HepG2 (cell line): ENCODE data around the gene SHTN1. TPM values are rescaled to one million over a fixed set of nuclear protein-coding genes. Genes with fewer than 3 reads are reported as not detected.
A peak's percentile ranks its signal among the peaks of the same experiment; 100 is the strongest.

Experiments
- HDAC1 ChIP-seq: sonication (generic); formaldehyde crosslinking; IDR thresholded peaks from 2 replicates; pipeline ENCODE4 v1.5.1; 2020; ENCODE audit warnings: mild to moderate bottlenecking, missing genetic modification reagents
- HDAC2 ChIP-seq: sonication (generic); formaldehyde crosslinking; IDR thresholded peaks from 2 replicates; pipeline ENCODE4 v1.4.0; 2020; ENCODE audit warnings: missing genetic modification reagents
- HOXA5 ChIP-seq: sonication (generic); formaldehyde crosslinking; IDR thresholded peaks from 2 replicates; pipeline ENCODE4 v1.4.0; 2020; ENCODE audit warnings: missing genetic modification reagents
- IRF1 ChIP-seq: sonication (generic); formaldehyde crosslinking; IDR thresholded peaks from 2 replicates; pipeline ENCODE4 v1.4.0; 2020; ENCODE audit warnings: low read depth, mild to moderate bottlenecking, missing genetic modification reagents
- KDM5B ChIP-seq: sonication (generic); formaldehyde crosslinking; IDR thresholded peaks from 2 replicates; pipeline ENCODE4 v1.4.0; 2020; ENCODE audit warnings: missing genetic modification reagents, mild to moderate bottlenecking, borderline replicate concordance
- NR2F2 ChIP-seq: IDR thresholded peaks from 2 replicates; pipeline ENCODE4 v1.6.1; 2012; ENCODE audit warnings: low read depth, inconsistent platforms, borderline replicate concordance
- RFX1 ChIP-seq: fragments of 450-650 bp; IDR thresholded peaks from 2 replicates; pipeline ENCODE4 v1.6.1; 2017
- THAP9 ChIP-seq: sonication (generic); formaldehyde crosslinking; IDR thresholded peaks from 2 replicates; pipeline ENCODE4; 2020; ENCODE audit warnings: missing genetic modification reagents, mild to moderate bottlenecking, borderline replicate concordance
- ZNF335 ChIP-seq: sonication (generic); formaldehyde crosslinking; IDR thresholded peaks from 2 replicates; pipeline ENCODE4 v1.4.0; 2020; ENCODE audit warnings: missing genetic modification reagents
- ZNF556 ChIP-seq: sonication (generic); formaldehyde crosslinking; IDR thresholded peaks from 2 replicates; pipeline ENCODE4 v1.4.0; 2020; ENCODE audit warnings: mild to moderate bottlenecking, missing genetic modification reagents, borderline replicate concordance
- ZNF768 ChIP-seq: sonication (generic); formaldehyde crosslinking; IDR thresholded peaks from 2 replicates; pipeline ENCODE4 v1.4.0; 2020; ENCODE audit warnings: missing genetic modification reagents
- ZNF776 ChIP-seq: sonication (generic); formaldehyde crosslinking; IDR thresholded peaks from 2 replicates; pipeline ENCODE4 v1.4.0; 2020; ENCODE audit warnings: mild to moderate bottlenecking, missing genetic modification reagents
- polyA plus RNA-seq, 8 experiments: library from polyadenylated mRNA; depleted of rRNA in 3 of 8; stranded (reverse) in 7 of 8; unstranded in 1 of 8; fragments of >200 nt; fragmentation: Illumina TruSeq in 4 of 8; extraction: Trizol in 4 of 8; gene quantifications; 2 replicates each; pipeline versions ENCODE4 v1.2.1 to v1.2.3, GENCODE V29; 2011 to 2016; ENCODE audit warnings: low read depth in 4 of 8, missing spikeins in 1 of 8, mixed read lengths in 1 of 8; ENCODE audit not compliant: insufficient read depth in 1 of 8
- total RNA-seq, 5 experiments: library from RNA; depleted of rRNA; stranded (reverse); fragments of >200 nt; fragmentation: Illumina TruSeq; extraction: Trizol; gene quantifications; 2 replicates each; pipeline ENCODE4 v1.2.3, GENCODE V29; 2016; ENCODE audit warnings: low read depth in 1 of 5
- TF ChIP-seq, protein P1 (sequence below): sonication (generic); formaldehyde crosslinking; IDR thresholded peaks from 2 replicates; pipeline ENCODE4 v1.8.1; 2022; ENCODE audit warnings: low read depth, mild to moderate bottlenecking, missing genetic modification reagents
- TF ChIP-seq, protein P2 (sequence below): sonication (generic); formaldehyde crosslinking; IDR thresholded peaks from 2 replicates; pipeline ENCODE4 v1.5.1; 2020; ENCODE audit warnings: missing genetic modification reagents, mild to moderate bottlenecking, borderline replicate concordance
- TF ChIP-seq, protein P3 (sequence below): sonication (generic); formaldehyde crosslinking; IDR thresholded peaks from 2 replicates; pipeline ENCODE4 v1.4.0; 2020; ENCODE audit warnings: low read depth, mild to moderate bottlenecking, missing genetic modification reagents
- TF ChIP-seq, protein P4 (sequence below): sonication (generic); formaldehyde crosslinking; conservative IDR thresholded peaks from 2 replicates; pipeline ENCODE4 v1.8.1; 2023; ENCODE audit warnings: missing genetic modification reagents

Gene SHTN1
- total and polyA plus RNA-seq, 2 of the 13 experiments (the other 11 are each of a cell fraction or from before 2014, with no cell fraction given) = 11.3 to 15.6 TPM

DNA sequence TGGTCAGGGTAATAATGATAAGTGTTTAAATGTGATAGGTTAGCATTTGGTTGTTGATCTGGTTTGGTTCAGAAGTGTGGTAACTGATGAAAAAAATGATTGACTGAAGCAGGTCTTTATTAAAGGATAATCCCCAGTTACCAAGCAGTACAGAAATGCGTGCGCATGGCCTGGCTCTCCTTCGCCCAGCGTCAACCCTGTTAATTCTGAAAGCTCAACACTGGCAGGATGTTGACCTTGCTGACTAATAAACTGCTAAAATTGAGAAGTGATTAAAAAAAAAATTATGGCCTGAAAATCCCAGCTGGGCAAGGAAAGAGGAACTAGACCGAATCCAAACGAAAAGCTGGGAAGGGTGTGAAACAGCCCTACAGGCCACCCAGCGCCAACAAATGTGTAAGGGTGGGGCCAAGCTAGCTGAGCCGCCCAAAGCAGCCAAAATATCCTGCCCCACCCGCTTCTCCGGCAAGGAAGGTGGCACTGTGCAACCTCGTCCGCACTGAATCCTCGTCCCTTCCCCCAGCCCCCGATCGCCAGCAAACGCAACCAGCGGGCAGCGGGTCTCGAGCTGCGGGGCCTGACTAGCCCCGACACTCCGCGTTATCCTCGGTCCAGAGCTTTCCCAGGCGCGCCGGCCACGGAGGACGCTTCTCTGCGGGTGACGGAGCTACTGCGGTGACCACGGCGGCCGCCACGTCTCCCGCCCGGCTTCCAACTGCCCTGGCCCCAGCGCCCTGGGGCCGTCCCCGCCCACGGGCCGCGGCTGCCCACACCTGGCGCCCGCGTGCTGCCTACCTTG, 561 bp downstream of the SHTN1 start (continued):
- no peak for TF ChIP-seq ZNF556 (CRISPR knock-in tag)
- peak; percentile 34; the same call in 1 of the 2 replicates for TF ChIP-seq ZNF768
- TF ChIP-seq ZNF335 (CRISPR knock-in tag) = no peak
- TF ChIP-seq, protein P1, sequence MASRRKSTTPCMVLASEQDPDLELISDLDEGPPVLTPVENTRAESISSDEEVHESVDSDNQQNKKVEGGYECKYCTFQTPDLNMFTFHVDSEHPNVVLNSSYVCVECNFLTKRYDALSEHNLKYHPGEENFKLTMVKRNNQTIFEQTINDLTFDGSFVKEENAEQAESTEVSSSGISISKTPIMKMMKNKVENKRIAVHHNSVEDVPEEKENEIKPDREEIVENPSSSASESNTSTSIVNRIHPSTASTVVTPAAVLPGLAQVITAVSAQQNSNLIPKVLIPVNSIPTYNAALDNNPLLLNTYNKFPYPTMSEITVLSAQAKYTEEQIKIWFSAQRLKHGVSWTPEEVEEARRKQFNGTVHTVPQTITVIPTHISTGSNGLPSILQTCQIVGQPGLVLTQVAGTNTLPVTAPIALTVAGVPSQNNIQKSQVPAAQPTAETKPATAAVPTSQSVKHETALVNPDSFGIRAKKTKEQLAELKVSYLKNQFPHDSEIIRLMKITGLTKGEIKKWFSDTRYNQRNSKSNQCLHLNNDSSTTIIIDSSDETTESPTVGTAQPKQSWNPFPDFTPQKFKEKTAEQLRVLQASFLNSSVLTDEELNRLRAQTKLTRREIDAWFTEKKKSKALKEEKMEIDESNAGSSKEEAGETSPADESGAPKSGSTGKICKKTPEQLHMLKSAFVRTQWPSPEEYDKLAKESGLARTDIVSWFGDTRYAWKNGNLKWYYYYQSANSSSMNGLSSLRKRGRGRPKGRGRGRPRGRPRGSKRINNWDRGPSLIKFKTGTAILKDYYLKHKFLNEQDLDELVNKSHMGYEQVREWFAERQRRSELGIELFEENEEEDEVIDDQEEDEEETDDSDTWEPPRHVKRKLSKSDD (CRISPR knock-in tag) = no peak
- TF ChIP-seq, protein P2, sequence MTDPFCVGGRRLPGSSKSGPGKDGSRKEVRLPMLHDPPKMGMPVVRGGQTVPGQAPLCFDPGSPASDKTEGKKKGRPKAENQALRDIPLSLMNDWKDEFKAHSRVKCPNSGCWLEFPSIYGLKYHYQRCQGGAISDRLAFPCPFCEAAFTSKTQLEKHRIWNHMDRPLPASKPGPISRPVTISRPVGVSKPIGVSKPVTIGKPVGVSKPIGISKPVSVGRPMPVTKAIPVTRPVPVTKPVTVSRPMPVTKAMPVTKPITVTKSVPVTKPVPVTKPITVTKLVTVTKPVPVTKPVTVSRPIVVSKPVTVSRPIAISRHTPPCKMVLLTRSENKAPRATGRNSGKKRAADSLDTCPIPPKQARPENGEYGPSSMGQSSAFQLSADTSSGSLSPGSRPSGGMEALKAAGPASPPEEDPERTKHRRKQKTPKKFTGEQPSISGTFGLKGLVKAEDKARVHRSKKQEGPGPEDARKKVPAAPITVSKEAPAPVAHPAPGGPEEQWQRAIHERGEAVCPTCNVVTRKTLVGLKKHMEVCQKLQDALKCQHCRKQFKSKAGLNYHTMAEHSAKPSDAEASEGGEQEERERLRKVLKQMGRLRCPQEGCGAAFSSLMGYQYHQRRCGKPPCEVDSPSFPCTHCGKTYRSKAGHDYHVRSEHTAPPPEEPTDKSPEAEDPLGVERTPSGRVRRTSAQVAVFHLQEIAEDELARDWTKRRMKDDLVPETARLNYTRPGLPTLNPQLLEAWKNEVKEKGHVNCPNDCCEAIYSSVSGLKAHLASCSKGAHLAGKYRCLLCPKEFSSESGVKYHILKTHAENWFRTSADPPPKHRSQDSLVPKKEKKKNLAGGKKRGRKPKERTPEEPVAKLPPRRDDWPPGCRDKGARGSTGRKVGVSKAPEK (CRISPR knock-in tag) = no peak
- TF ChIP-seq KDM5B (CRISPR knock-in tag) = peak; percentile 64; the same call in 1 of the 2 replicates
- no peak for TF ChIP-seq THAP9
- TF ChIP-seq, protein P3, sequence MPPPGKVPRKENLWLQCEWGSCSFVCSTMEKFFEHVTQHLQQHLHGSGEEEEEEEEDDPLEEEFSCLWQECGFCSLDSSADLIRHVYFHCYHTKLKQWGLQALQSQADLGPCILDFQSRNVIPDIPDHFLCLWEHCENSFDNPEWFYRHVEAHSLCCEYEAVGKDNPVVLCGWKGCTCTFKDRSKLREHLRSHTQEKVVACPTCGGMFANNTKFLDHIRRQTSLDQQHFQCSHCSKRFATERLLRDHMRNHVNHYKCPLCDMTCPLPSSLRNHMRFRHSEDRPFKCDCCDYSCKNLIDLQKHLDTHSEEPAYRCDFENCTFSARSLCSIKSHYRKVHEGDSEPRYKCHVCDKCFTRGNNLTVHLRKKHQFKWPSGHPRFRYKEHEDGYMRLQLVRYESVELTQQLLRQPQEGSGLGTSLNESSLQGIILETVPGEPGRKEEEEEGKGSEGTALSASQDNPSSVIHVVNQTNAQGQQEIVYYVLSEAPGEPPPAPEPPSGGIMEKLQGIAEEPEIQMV (CRISPR knock-in tag) = no peak
- TF ChIP-seq HDAC2 (CRISPR knock-in tag) = no peak; the same call in 1 of the 2 replicates
- TF ChIP-seq HDAC1 = no peak; the same call in 1 of the 2 replicates
- TF ChIP-seq, protein P4, sequence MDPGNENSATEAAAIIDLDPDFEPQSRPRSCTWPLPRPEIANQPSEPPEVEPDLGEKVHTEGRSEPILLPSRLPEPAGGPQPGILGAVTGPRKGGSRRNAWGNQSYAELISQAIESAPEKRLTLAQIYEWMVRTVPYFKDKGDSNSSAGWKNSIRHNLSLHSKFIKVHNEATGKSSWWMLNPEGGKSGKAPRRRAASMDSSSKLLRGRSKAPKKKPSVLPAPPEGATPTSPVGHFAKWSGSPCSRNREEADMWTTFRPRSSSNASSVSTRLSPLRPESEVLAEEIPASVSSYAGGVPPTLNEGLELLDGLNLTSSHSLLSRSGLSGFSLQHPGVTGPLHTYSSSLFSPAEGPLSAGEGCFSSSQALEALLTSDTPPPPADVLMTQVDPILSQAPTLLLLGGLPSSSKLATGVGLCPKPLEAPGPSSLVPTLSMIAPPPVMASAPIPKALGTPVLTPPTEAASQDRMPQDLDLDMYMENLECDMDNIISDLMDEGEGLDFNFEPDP (CRISPR knock-in tag) = no peak
- TF ChIP-seq NR2F2 = no peak
- TF ChIP-seq RFX1 = no peak
- TF ChIP-seq ZNF776 (CRISPR knock-in tag) = peak; percentile 68; the same call in 1 of the 2 replicates
- TF ChIP-seq HOXA5 (CRISPR knock-in tag) = no peak
- no peak for TF ChIP-seq IRF1 (CRISPR knock-in tag)
